Peyer's patch (tissue), 4 donors: ENCODE measurements around the gene TNFRSF14. TPM values are rescaled to one million over a fixed set of nuclear protein-coding genes. Genes with fewer than 3 reads are reported as not detected.

ENCODE experiments used
- DNase-seq, 3 donors: peaks; one replicate each; pipeline ENCODE4 v3.0.0-alpha.2; 2017 to 2019
- H3K27ac ChIP-seq, 4 donors: fragments of 200-600 bp; sonication (generic); one replicate each; pipeline ENCODE4 v1.5.1; 2016 to 2019
- H3K27me3 ChIP-seq, 2 donors: fragments of 200-600 bp; sonication (generic); one replicate each; pipeline ENCODE4 v1.5.1; 2019
- H3K36me3 ChIP-seq, 3 donors: fragments of 200-600 bp; sonication (generic); one replicate each; pipeline ENCODE4 v1.5.1; 2016 to 2019
- H3K4me1 ChIP-seq, 4 donors: fragments of 200-600 bp; sonication (generic); one replicate each; pipeline ENCODE4 v1.5.1; 2016 to 2019
- H3K4me3 ChIP-seq, 4 donors: fragments of 200-600 bp; sonication (generic); 1 replicate in 3 of 4; 2 replicates in 1 of 4; pipeline ENCODE4 v1.5.1; 2016 to 2019; ENCODE audit warnings: mild to moderate bottlenecking in 1 of 4
- H3K9me3 ChIP-seq, 4 donors: fragments of 200-600 bp; sonication (generic); one replicate each; pipeline ENCODE4 v1.5.1; 2016 to 2019; ENCODE audit warnings: mild to moderate bottlenecking in 1 of 4
- CTCF ChIP-seq, 6 experiments: fragments of 450-650 bp in 4 of 6; fragments of 200-600 bp in 2 of 6; sonication (generic) in 1 of 6; IDR thresholded peaks; one replicate each; pipeline ENCODE4 v1.5.1; 2017 to 2019; ENCODE audit warnings: antibody characterized with exemption in 6 of 6, mild to moderate bottlenecking in 3 of 6, moderate library complexity in 1 of 6
- POLR2A ChIP-seq, 2 donors: fragments of 450-650 bp; IDR thresholded peaks; one replicate each; pipeline ENCODE4 v1.5.1; 2017; ENCODE audit warnings: antibody characterized with exemption in 2 of 2, mild to moderate bottlenecking in 2 of 2, moderate library complexity in 2 of 2
- total RNA-seq, 4 donors: library from RNA; depleted of rRNA; stranded (reverse); fragments of >200 nt; gene quantifications; one replicate each; pipeline ENCODE4 v1.1.0, GENCODE V29; 2016

Gene TNFRSF14
- total RNA-seq, 4 donors from 2014 or later, result 231 to 532 (median 316) TPM

- H3K27me3 ChIP-seq, result no peaks in the 10 kb centered on the region
- H3K27ac ChIP-seq, result no peak overlapping the region
- peak in 1 of 3 donors; percentile 45 for DNase-seq
Measured at GRCh38 chr1:2607641-2608091, 51.5 kb downstream of the TNFRSF14 start.

GRCh38 chr1:2609319-2610035 lies 53.3 kb downstream of the TNFRSF14 start:
- Histone ChIP-seq H3K27ac (no peak overlapping the region), H3K4me3 (no peak overlapping the region), H3K36me3 (no peaks in the 10 kb centered on the region), H3K27me3 (no peaks in the 10 kb centered on the region), H3K4me1 (peaks cover 0 to 11% (median 0%) of the 10 kb centered on the region in 4 donors), H3K9me3 (peaks cover 0 to 12% (median 2%) of the 10 kb centered on the region in 4 donors)
- DNase-seq, result peak in 1 of 3 donors; percentile 42
- TF ChIP-seq POLR2A (IDR thresholded peaks at IDR 0.05) (no peak), CTCF (IDR thresholded peaks at IDR 0.05) (no peak)

More at GRCh38 chr1:2607641-2608091, 51.5 kb downstream of the TNFRSF14 start:
- no peaks in the 10 kb centered on the region for H3K9me3 ChIP-seq
- H3K4me3 ChIP-seq, result no peak overlapping the region
- no peaks in the 10 kb centered on the region for H3K36me3 ChIP-seq
- TF ChIP-seq POLR2A (IDR thresholded peaks at IDR 0.05) (no peak), CTCF (IDR thresholded peaks at IDR 0.05) (no peak)
- peaks cover 0 to 11% (median 0%) of the 10 kb centered on the region in 4 donors for H3K4me1 ChIP-seq

- Histone ChIP-seq H3K4me1 (peaks cover 0 to 11% (median 0%) of the 10 kb centered on the region in 4 donors), H3K4me3 (no peak overlapping the region), H3K9me3 (peaks cover 0 to 12% (median 5%) of the 10 kb centered on the region in 4 donors), H3K36me3 (no peaks in the 10 kb centered on the region), H3K27ac (no peak overlapping the region), H3K27me3 (no peaks in the 10 kb centered on the region)
- peak in 2 of 3 donors; percentile 44 to 48 for DNase-seq
- TF ChIP-seq CTCF (IDR thresholded peaks at IDR 0.05) (no peak), POLR2A (IDR thresholded peaks at IDR 0.05) (no peak)
Measured at GRCh38 chr1:2610036-2610959, 54.1 kb downstream of the TNFRSF14 start.

GRCh38 chr1:2611031-2611501 lies 54.9 kb downstream of the TNFRSF14 start:
- H3K4me1 ChIP-seq, result peaks cover 0 to 11% (median 0%) of the 10 kb centered on the region in 4 donors
- peak in 2 of 3 donors; percentile 84 to 86 for DNase-seq
- no peaks in the 10 kb centered on the region for H3K27me3 ChIP-seq
- H3K4me3 ChIP-seq, result peak overlapping the region in 2 of 4 donors; percentile 15 to 31
- no peaks in the 10 kb centered on the region for H3K36me3 ChIP-seq
- no peak for TF ChIP-seq POLR2A (IDR thresholded peaks at IDR 0.05)
- no peak for TF ChIP-seq CTCF (IDR thresholded peaks at IDR 0.05)
- H3K9me3 ChIP-seq, result peaks cover 0 to 12% (median 5%) of the 10 kb centered on the region in 4 donors
- no peak overlapping the region for H3K27ac ChIP-seq

- DNase-seq, result peak in 1 of 3 donors; percentile 44
- peaks cover 0 to 12% (median 5%) of the 10 kb centered on the region in 4 donors for H3K9me3 ChIP-seq
- peak overlapping the region in 1 of 4 donors; percentile 15 for H3K4me3 ChIP-seq
Measured at GRCh38 chr1:2611621-2612437, 55.7 kb downstream of the TNFRSF14 start.

More at GRCh38 chr1:2611621-2612437, 55.7 kb downstream of the TNFRSF14 start:
- TF ChIP-seq POLR2A (IDR thresholded peaks at IDR 0.05), result no peak
- TF ChIP-seq CTCF (IDR thresholded peaks at IDR 0.05), result no peak
- Histone ChIP-seq H3K36me3 (no peaks in the 10 kb centered on the region), H3K27me3 (no peaks in the 10 kb centered on the region), H3K4me1 (peaks cover 0 to 11% (median 0%) of the 10 kb centered on the region in 4 donors), H3K27ac (no peak overlapping the region)
